GM23338 (cell line): ENCODE data around the gene RABL3. TPM values are rescaled to one million over a fixed set of nuclear protein-coding genes. Genes with fewer than 3 reads are reported as not detected.

ENCODE experiments used
- ATAC-seq: fragments of 200-7000 bp; cut with Tn5 transposase; 3 replicates; pipeline ENCODE4 v1.9.1; 2020
- DNase-seq: peaks from one replicate; pipeline ENCODE4 v3.0.0-alpha.2; 2015; ENCODE audit warnings: low spot score
- H2AFZ ChIP-seq: fragments of 200-600 bp; sonication (generic); 2 replicates; pipeline ENCODE4 v1.8.0; 2016; ENCODE audit warnings: antibody characterized with exemption, mild to moderate bottlenecking, moderate library complexity
- H3F3A ChIP-seq: fragments of 200-600 bp; sonication (generic); replicated peaks from 2 replicates; pipeline ENCODE4 v1.8.0; 2017; ENCODE audit warnings: antibody characterized with exemption, mixed run types, low read depth
- H3K27ac ChIP-seq: fragments of 200-600 bp; sonication (generic); 2 replicates; pipeline ENCODE4 v1.6.1; 2016; ENCODE audit warnings: low read depth
- H3K27me3 ChIP-seq: fragments of 200-600 bp; sonication (generic); 2 replicates; pipeline ENCODE4 v1.8.0; 2016; ENCODE audit warnings: mild to moderate bottlenecking, mixed run types, moderate library complexity; ENCODE audit not compliant: insufficient read depth
- H3K36me3 ChIP-seq: fragments of 200-600 bp; sonication (generic); 2 replicates; pipeline ENCODE4 v1.8.0; 2016; ENCODE audit warnings: mild to moderate bottlenecking; ENCODE audit not compliant: insufficient read depth
- H3K4me1 ChIP-seq: fragments of 200-600 bp; sonication (generic); 2 replicates; pipeline ENCODE4 v1.8.0; 2016; ENCODE audit warnings: mild to moderate bottlenecking, moderate library complexity; ENCODE audit not compliant: insufficient read depth
- H3K4me2 ChIP-seq: fragments of 200-600 bp; sonication (generic); 2 replicates; pipeline ENCODE4 v1.7.1; 2017; ENCODE audit warnings: mixed run types
- H3K4me3 ChIP-seq: fragments of 200-600 bp; sonication (generic); 2 replicates; pipeline ENCODE4 v1.6.1; 2016; ENCODE audit warnings: mixed run types
- H3K79me2 ChIP-seq: fragments of 200-600 bp; sonication (generic); replicated peaks from 2 replicates; pipeline ENCODE4 v1.8.0; 2017; ENCODE audit warnings: mild to moderate bottlenecking; ENCODE audit not compliant: insufficient read depth
- H3K9me2 ChIP-seq: fragments of 200-600 bp; sonication (generic); 2 replicates; pipeline ENCODE4 v1.8.0; 2017; ENCODE audit not compliant: insufficient read depth
- H4K20me1 ChIP-seq: fragments of 200-600 bp; sonication (generic); replicated peaks from 2 replicates; pipeline ENCODE4 v1.8.0; 2017; ENCODE audit warnings: mild to moderate bottlenecking; ENCODE audit not compliant: insufficient read depth
- H3K27ac Mint-ChIP-seq: 2 replicates; pipeline ENCODE4 v1.8.0; 2020; ENCODE audit warnings: inconsistent platforms, mild to moderate bottlenecking, moderate library complexity, mixed read lengths
- H3K27me3 Mint-ChIP-seq: 3 replicates; pipeline ENCODE4 v1.8.0; 2022; ENCODE audit warnings: low read depth, mild to moderate bottlenecking, moderate library complexity, mixed read lengths, inconsistent platforms; ENCODE audit not compliant: insufficient read depth, poor library complexity
- H3K36me3 Mint-ChIP-seq: 3 replicates; pipeline ENCODE4 v1.8.0; 2021; ENCODE audit warnings: low read depth, mild to moderate bottlenecking, inconsistent platforms, moderate library complexity, mixed read lengths
- H3K4me1 Mint-ChIP-seq: 3 replicates; pipeline ENCODE4 v1.8.0; 2020; ENCODE audit warnings: mild to moderate bottlenecking, inconsistent platforms, mixed read lengths
- H3K4me3 Mint-ChIP-seq: 3 replicates; pipeline ENCODE4 v1.8.0; 2021; ENCODE audit warnings: moderate library complexity, mild to moderate bottlenecking, inconsistent platforms, mixed read lengths
- H3K9me3 Mint-ChIP-seq: 3 replicates; pipeline ENCODE4 v1.8.0; 2020; ENCODE audit warnings: moderate library complexity, mild to moderate bottlenecking, inconsistent platforms, mixed read lengths
- EZH2phosphoT487 ChIP-seq: fragments of 200-600 bp; sonication (generic); IDR thresholded peaks from one replicate; pipeline ENCODE4 v1.8.1; 2018; ENCODE audit warnings: antibody characterized with exemption; ENCODE audit not compliant: unreplicated experiment
- POLR2AphosphoS5 ChIP-seq: IDR thresholded peaks from 2 replicates; pipeline ENCODE4 v1.6.1; 2016; ENCODE audit warnings: antibody characterized with exemption, low read depth
- ZNF114 ChIP-seq: fragments of 250-450 bp; sonication (Bioruptor Pico); IDR thresholded peaks from 2 replicates; pipeline ENCODE4 v1.5.0; 2020; ENCODE audit warnings: mild to moderate bottlenecking, moderate library complexity
- ZNF331 ChIP-seq: fragments of 250-450 bp; sonication (Bioruptor Pico); IDR thresholded peaks from 2 replicates; pipeline ENCODE4 v1.5.0; 2020; ENCODE audit warnings: low read depth, mild to moderate bottlenecking, moderate library complexity
- polyA plus RNA-seq: library from polyadenylated mRNA; unstranded; fragments of >200 nt; fragmentation: Nextera tagmentation; extraction: Ambion mirVana; gene quantifications from 2 replicates; pipeline ENCODE4 v1.2.1, GENCODE V29; 2016
- total RNA-seq: library from RNA; depleted of rRNA; stranded (reverse); fragments of >200 nt; shearing (Covaris generic); gene quantifications from 2 replicates; pipeline ENCODE4 v1.2.3, GENCODE V29; 2014
- TF ChIP-seq, protein P1 (sequence below): IDR thresholded peaks from 2 replicates; pipeline ENCODE4 v1.6.1; 2016; ENCODE audit warnings: antibody characterized with exemption
- TF ChIP-seq, protein P2 (sequence below): fragments of 250-450 bp; sonication (Bioruptor Pico); IDR thresholded peaks from 2 replicates; pipeline ENCODE4 v1.5.0; 2020; ENCODE audit warnings: mild to moderate bottlenecking, moderate library complexity

The RABL3 gene
- total and polyA plus RNA-seq, 2 experiments from 2014 or later: 7.8 to 9.8 TPM

DNA sequence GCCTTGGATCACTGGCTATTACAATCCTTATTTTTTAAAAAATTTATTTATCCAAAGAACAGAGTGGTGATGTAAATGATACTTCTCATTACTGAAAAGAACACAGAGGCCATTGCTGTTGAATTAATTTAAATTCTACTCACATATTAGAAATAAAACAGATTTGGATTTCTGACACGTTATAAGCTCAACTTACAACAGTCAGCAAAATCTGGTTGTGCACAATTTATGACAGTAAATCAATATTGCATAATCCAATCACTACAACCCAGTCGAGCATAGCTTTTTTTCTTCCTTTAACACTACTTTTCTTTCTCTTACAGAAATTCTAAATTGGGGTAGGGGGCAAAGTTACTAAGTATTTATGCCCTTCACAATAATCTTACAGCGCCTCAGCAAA is 43.0 kb downstream of the RABL3 start:
- ATAC-seq: no peak
- peaks cover 20% of the 10 kb centered on the region; the same call in 2 of the 3 replicates for H3K36me3 Mint-ChIP-seq
- no peak overlapping the region for H3K4me3 Mint-ChIP-seq
- Histone ChIP-seq H3K79me2 (no peaks in the 10 kb centered on the region), H3K27me3 (no peaks in the 10 kb centered on the region), H3K4me2 (no peak overlapping the region), H3K4me3 (no peak overlapping the region), H3F3A (no peaks in the 10 kb centered on the region), H3K9me2 (no peaks in the 10 kb centered on the region), H2AFZ (no peak overlapping the region), H3K27ac (no peak overlapping the region), H3K4me1 (peaks cover 31% of the 10 kb centered on the region), H3K36me3 (no peaks in the 10 kb centered on the region), H4K20me1 (no peaks in the 10 kb centered on the region)
- no peak overlapping the region for H3K27ac Mint-ChIP-seq
- no peaks in the 10 kb centered on the region; the same call in 1 of the 3 replicates for H3K9me3 Mint-ChIP-seq
- H3K27me3 Mint-ChIP-seq: peaks cover 2% of the 10 kb centered on the region
- TF ChIP-seq, protein P1, sequence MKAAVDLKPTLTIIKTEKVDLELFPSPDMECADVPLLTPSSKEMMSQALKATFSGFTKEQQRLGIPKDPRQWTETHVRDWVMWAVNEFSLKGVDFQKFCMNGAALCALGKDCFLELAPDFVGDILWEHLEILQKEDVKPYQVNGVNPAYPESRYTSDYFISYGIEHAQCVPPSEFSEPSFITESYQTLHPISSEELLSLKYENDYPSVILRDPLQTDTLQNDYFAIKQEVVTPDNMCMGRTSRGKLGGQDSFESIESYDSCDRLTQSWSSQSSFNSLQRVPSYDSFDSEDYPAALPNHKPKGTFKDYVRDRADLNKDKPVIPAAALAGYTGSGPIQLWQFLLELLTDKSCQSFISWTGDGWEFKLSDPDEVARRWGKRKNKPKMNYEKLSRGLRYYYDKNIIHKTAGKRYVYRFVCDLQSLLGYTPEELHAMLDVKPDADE: no peak
- no peak for TF ChIP-seq ZNF114 (CRISPR knock-in tag)
- TF ChIP-seq, protein P2, sequence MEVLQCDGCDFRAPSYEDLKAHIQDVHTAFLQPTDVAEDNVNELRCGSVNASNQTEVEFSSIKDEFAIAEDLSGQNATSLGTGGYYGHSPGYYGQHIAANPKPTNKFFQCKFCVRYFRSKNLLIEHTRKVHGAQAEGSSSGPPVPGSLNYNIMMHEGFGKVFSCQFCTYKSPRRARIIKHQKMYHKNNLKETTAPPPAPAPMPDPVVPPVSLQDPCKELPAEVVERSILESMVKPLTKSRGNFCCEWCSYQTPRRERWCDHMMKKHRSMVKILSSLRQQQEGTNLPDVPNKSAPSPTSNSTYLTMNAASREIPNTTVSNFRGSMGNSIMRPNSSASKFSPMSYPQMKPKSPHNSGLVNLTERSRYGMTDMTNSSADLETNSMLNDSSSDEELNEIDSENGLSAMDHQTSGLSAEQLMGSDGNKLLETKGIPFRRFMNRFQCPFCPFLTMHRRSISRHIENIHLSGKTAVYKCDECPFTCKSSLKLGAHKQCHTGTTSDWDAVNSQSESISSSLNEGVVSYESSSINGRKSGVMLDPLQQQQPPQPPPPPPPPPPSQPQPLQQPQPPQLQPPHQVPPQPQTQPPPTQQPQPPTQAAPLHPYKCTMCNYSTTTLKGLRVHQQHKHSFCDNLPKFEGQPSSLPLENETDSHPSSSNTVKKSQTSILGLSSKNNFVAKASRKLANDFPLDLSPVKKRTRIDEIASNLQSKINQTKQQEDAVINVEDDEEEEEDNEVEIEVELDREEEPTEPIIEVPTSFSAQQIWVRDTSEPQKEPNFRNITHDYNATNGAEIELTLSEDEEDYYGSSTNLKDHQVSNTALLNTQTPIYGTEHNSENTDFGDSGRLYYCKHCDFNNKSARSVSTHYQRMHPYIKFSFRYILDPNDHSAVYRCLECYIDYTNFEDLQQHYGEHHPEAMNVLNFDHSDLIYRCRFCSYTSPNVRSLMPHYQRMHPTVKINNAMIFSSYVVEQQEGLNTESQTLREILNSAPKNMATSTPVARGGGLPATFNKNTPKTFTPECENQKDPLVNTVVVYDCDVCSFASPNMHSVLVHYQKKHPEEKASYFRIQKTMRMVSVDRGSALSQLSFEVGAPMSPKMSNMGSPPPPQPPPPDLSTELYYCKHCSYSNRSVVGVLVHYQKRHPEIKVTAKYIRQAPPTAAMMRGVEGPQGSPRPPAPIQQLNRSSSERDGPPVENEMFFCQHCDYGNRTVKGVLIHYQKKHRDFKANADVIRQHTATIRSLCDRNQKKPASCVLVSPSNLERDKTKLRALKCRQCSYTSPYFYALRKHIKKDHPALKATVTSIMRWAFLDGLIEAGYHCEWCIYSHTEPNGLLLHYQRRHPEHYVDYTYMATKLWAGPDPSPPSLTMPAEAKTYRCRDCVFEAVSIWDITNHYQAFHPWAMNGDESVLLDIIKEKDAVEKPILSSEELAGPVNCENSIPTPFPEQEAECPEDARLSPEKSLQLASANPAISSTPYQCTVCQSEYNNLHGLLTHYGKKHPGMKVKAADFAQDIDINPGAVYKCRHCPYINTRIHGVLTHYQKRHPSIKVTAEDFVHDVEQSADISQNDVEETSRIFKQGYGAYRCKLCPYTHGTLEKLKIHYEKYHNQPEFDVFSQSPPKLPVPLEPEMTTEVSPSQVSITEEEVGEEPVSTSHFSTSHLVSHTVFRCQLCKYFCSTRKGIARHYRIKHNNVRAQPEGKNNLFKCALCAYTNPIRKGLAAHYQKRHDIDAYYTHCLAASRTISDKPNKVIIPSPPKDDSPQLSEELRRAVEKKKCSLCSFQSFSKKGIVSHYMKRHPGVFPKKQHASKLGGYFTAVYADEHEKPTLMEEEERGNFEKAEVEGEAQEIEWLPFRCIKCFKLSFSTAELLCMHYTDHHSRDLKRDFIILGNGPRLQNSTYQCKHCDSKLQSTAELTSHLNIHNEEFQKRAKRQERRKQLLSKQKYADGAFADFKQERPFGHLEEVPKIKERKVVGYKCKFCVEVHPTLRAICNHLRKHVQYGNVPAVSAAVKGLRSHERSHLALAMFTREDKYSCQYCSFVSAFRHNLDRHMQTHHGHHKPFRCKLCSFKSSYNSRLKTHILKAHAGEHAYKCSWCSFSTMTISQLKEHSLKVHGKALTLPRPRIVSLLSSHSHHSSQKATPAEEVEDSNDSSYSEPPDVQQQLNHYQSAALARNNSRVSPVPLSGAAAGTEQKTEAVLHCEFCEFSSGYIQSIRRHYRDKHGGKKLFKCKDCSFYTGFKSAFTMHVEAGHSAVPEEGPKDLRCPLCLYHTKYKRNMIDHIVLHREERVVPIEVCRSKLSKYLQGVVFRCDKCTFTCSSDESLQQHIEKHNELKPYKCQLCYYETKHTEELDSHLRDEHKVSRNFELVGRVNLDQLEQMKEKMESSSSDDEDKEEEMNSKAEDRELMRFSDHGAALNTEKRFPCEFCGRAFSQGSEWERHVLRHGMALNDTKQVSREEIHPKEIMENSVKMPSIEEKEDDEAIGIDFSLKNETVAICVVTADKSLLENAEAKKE: no peak
- TF ChIP-seq EZH2phosphoT487: no peak
- no peak for TF ChIP-seq ZNF331 (CRISPR knock-in tag)
- no peak for TF ChIP-seq POLR2AphosphoS5
- peaks cover 31% of the 10 kb centered on the region; the same call in 2 of the 3 replicates for H3K4me1 Mint-ChIP-seq
- no peak for DNase-seq
